ENCODE results near the gene GNG4. TPM values are rescaled to one million over a fixed set of nuclear protein-coding genes. Genes with fewer than 3 reads are reported as not detected.

GNG4 gene
- total RNA-seq, 4 donors from 2014 or later = 0.42 to 6.3 (median 0.98) TPM; not detected in 1

- H3K4me1 ChIP-seq = no peaks in the 10 kb centered on the region
- H3K27me3 ChIP-seq = peaks cover 0 to 6% of the 10 kb centered on the region in 2 donors
- peaks cover 0 to 45% (median 0%) of the 10 kb centered on the region in 3 donors for H3K36me3 ChIP-seq
- WGBS, 2 donors = 88 to 91% methylated on average over 9 to 14 of the region's 14 CpGs
- no peak for DNase-seq (ENCODE audit: low spot score in 2 of 2)
- H3K9me3 ChIP-seq = no peaks in the 10 kb centered on the region
- no peak overlapping the region for H3K27ac ChIP-seq
- H3K4me3 ChIP-seq = no peak overlapping the region
- TF ChIP-seq EP300 (IDR thresholded peaks at IDR 0.05) (no peak), POLR2A (IDR thresholded peaks at IDR 0.05) (no peak), CTCF (IDR thresholded peaks at IDR 0.05) (no peak)
Observed at GRCh38 chr1:235659186-235659771, 9.7 kb upstream of the GNG4 start.

GRCh38 chr1:235657747-235658526, 8.4 kb upstream of the GNG4 start:
- Histone ChIP-seq H3K9me3 (no peaks in the 10 kb centered on the region), H3K27ac (no peak overlapping the region), H3K4me1 (no peaks in the 10 kb centered on the region), H3K36me3 (peaks cover 0 to 31% (median 0%) of the 10 kb centered on the region in 3 donors), H3K27me3 (peaks cover 0 to 16% of the 10 kb centered on the region in 2 donors), H3K4me3 (no peak overlapping the region)
- DNase-seq (ENCODE audit: low spot score in 2 of 2) = no peak
- TF ChIP-seq CTCF (IDR thresholded peaks at IDR 0.05) (no peak), POLR2A (IDR thresholded peaks at IDR 0.05) (no peak), EP300 (IDR thresholded peaks at IDR 0.05) (no peak)
- 62 to 65% methylated on average over 5 of the region's 5 CpGs for WGBS, 2 donors

GRCh38 chr1:235657269-235657668, 7.7 kb upstream of the GNG4 start:
- WGBS, 2 donors = 75 to 84% methylated on average over 5 of the region's 5 CpGs
- Histone ChIP-seq H3K4me1 (no peaks in the 10 kb centered on the region), H3K4me3 (no peak overlapping the region), H3K27ac (no peak overlapping the region), H3K9me3 (no peaks in the 10 kb centered on the region), H3K36me3 (peaks cover 0 to 25% (median 0%) of the 10 kb centered on the region in 3 donors), H3K27me3 (peaks cover 0 to 22% of the 10 kb centered on the region in 2 donors)
- TF ChIP-seq POLR2A (IDR thresholded peaks at IDR 0.05) (no peak), EP300 (IDR thresholded peaks at IDR 0.05) (no peak), CTCF (IDR thresholded peaks at IDR 0.05) (no peak)
- DNase-seq (ENCODE audit: low spot score in 2 of 2) = no peak

GRCh38 chr1:235652364-235652763, 2.8 kb upstream of the GNG4 start:
- Histone ChIP-seq H3K4me3 (no peak overlapping the region), H3K4me1 (peaks cover 0 to 31% (median 14%) of the 10 kb centered on the region in 4 donors), H3K36me3 (no peaks in the 10 kb centered on the region), H3K9me3 (no peaks in the 10 kb centered on the region), H3K27me3 (peaks cover 0 to 65% of the 10 kb centered on the region in 2 donors), H3K27ac (no peak overlapping the region)
- WGBS, 2 donors = 92 to 94% methylated on average over 11 of the region's 11 CpGs
- TF ChIP-seq CTCF (IDR thresholded peaks at IDR 0.05) = no peak
- TF ChIP-seq EP300 (IDR thresholded peaks at IDR 0.05) = no peak
- TF ChIP-seq POLR2A (IDR thresholded peaks at IDR 0.05) = no peak
- DNase-seq (ENCODE audit: low spot score in 2 of 2) = no peak

GRCh38 chr1:235651170-235651806, 1.7 kb upstream of the GNG4 start:
- H3K9me3 ChIP-seq = no peaks in the 10 kb centered on the region
- TF ChIP-seq POLR2A (IDR thresholded peaks at IDR 0.05) (no peak), EP300 (IDR thresholded peaks at IDR 0.05) (no peak)
- WGBS, 2 donors = 47 to 53% methylated on average over 10 of the region's 10 CpGs
- no peaks in the 10 kb centered on the region for H3K36me3 ChIP-seq
- no peak for DNase-seq (ENCODE audit: low spot score in 2 of 2)
- H3K4me1 ChIP-seq = peaks cover 0 to 31% (median 14%) of the 10 kb centered on the region in 4 donors
- H3K27me3 ChIP-seq = peaks cover 0 to 75% of the 10 kb centered on the region in 2 donors
- H3K4me3 ChIP-seq = peak overlapping the region in 1 of 4 donors; percentile 66
- H3K27ac ChIP-seq = no peak overlapping the region

Measured in tibial nerve (tissue), 4 donors.